Thyroid gland (tissue), 4 donors: Measurements from ENCODE around the gene AQP5. TPM values are rescaled to one million over a fixed set of nuclear protein-coding genes. Genes with fewer than 3 reads are reported as not detected.

Experiments
- DNase-seq, 2 donors: peaks; one replicate each; pipeline ENCODE4 v3.0.0-alpha.2; 2019
- H3K27ac ChIP-seq, 3 donors: fragments of 200-600 bp; sonication (generic); 1 replicate in 2 of 3; 2 replicates in 1 of 3; pipeline ENCODE4 v1.5.1; 2016 to 2019; ENCODE audit warnings: mild to moderate bottlenecking in 1 of 3, moderate library complexity in 1 of 3
- H3K27me3 ChIP-seq: fragments of 200-600 bp; sonication (generic); one replicate; pipeline ENCODE4 v1.5.1; 2019
- H3K36me3 ChIP-seq, 2 donors: fragments of 200-600 bp; sonication (generic); one replicate each; pipeline ENCODE4 v1.5.1; 2016 to 2019
- H3K4me1 ChIP-seq, 2 donors: fragments of 200-600 bp; sonication (generic); one replicate each; pipeline ENCODE4 v1.5.1; 2017 to 2019
- H3K4me3 ChIP-seq, 3 donors: fragments of 200-600 bp; sonication (generic); replicated peaks in 1 of 3; 1 replicate in 2 of 3; 2 replicates in 1 of 3; pipeline ENCODE4 v1.5.1; 2016; ENCODE audit warnings: mild to moderate bottlenecking in 1 of 3
- H3K9me3 ChIP-seq: fragments of 200-600 bp; sonication (generic); one replicate; pipeline ENCODE4 v1.5.1; 2017
- POLR2A ChIP-seq, 2 donors: fragments of 450-650 bp; IDR thresholded peaks; one replicate each; pipeline ENCODE4 v1.6.1; 2017; ENCODE audit warnings: antibody characterized with exemption in 2 of 2, mild to moderate bottlenecking in 2 of 2, moderate library complexity in 1 of 2
- WGBS, 2 donors: methylation state at CpG; one replicate each; pipeline ENCODE4 v1.1.5; 2017; 5-methylcytosine and 5-hydroxymethylcytosine counted together
- intact Hi-C: fragments of 100-400 bp; cut with DNase I; formaldehyde crosslinking; loops from one replicate; pipeline ENCODE4 v1.15.1; 2023
- total RNA-seq, 4 donors: library from RNA; depleted of rRNA; stranded (reverse); fragments of >200 nt; gene quantifications; one replicate each; pipeline ENCODE4 v1.2.3, GENCODE V29; 2016
- TF ChIP-seq, protein P1 (sequence below), 6 experiments: fragments of 200-600 bp in 3 of 6; fragments of 450-650 bp in 3 of 6; sonication (generic) in 3 of 6; IDR thresholded peaks; one replicate each; pipeline ENCODE4 v1.5.1; 2016 to 2019; ENCODE audit warnings: antibody characterized with exemption in 6 of 6, mild to moderate bottlenecking in 2 of 6, inconsistent platforms in 1 of 6, moderate library complexity in 1 of 6

The AQP5 gene
- total RNA-seq, 4 donors from 2014 or later: 1.1 to 3.5 (median 2.0) TPM; not detected in 1

DNA sequence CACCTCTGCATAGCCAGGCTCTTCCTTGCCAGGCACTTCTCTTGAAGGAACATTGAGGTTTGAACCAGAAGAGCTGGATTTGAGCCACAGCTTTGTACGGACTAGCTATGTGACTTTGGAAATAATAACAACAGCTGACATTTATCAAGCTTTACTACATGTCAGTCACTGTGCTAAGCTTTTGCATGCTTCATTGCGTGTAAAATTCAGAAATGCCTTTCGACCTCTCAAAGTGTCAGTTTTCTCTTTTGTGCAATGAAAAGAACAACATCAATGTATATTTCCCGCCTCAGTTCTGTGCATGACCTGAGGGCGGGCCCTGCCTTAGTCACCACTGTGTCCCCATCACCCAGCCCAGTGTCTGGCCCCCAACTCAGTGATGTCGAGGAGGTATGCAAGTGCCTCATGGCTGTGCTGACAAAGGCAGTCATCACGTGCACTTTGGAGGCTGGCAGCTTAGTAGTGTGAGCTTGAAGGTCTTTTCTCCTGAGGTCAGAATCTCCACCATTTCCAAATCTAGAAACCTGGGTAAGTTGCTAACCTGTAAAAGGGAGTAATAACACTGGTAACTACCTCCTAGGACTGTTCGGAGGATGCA, 29.0 kb upstream of the AQP5 start:
- intact Hi-C loops: no loop called here
- 85 to 92% methylated on average over 8 of the region's 8 CpGs for WGBS, 2 donors
- no peaks in the 10 kb centered on the region for H3K9me3 ChIP-seq
- H3K27ac ChIP-seq: no peak overlapping the region
- H3K27me3 ChIP-seq: no peaks in the 10 kb centered on the region
- no peaks in the 10 kb centered on the region for H3K36me3 ChIP-seq
- H3K4me1 ChIP-seq: no peaks in the 10 kb centered on the region
- no peak for DNase-seq
- no peak overlapping the region for H3K4me3 ChIP-seq
- TF ChIP-seq, protein P1, sequence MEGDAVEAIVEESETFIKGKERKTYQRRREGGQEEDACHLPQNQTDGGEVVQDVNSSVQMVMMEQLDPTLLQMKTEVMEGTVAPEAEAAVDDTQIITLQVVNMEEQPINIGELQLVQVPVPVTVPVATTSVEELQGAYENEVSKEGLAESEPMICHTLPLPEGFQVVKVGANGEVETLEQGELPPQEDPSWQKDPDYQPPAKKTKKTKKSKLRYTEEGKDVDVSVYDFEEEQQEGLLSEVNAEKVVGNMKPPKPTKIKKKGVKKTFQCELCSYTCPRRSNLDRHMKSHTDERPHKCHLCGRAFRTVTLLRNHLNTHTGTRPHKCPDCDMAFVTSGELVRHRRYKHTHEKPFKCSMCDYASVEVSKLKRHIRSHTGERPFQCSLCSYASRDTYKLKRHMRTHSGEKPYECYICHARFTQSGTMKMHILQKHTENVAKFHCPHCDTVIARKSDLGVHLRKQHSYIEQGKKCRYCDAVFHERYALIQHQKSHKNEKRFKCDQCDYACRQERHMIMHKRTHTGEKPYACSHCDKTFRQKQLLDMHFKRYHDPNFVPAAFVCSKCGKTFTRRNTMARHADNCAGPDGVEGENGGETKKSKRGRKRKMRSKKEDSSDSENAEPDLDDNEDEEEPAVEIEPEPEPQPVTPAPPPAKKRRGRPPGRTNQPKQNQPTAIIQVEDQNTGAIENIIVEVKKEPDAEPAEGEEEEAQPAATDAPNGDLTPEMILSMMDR (IDR thresholded peaks at IDR 0.05): no peak
- TF ChIP-seq POLR2A (IDR thresholded peaks at IDR 0.05): no peak

DNA sequence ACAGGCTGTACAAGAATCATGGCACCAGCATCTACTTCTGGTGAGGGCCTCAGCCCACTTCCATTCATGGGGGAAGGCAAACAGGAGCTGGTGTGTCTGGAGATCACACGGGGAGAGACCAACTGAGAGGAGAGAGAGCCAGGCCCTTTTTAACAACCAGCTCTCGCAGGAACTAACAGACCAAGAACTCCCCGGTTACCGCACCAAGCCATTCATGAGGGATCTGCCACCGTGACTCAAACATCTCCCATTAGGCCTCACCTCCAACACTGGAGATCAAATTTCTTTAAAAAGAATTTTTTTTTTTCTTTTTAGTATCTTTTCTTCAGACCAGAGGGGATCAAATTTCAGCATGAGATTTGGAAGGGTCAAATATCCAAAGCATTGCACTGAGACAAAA, 27.9 kb upstream of the AQP5 start:
- Histone ChIP-seq H3K4me1 (no peaks in the 10 kb centered on the region), H3K27me3 (no peaks in the 10 kb centered on the region), H3K27ac (no peak overlapping the region), H3K36me3 (no peaks in the 10 kb centered on the region), H3K9me3 (no peaks in the 10 kb centered on the region), H3K4me3 (no peak overlapping the region)
- DNase-seq: no peak
- 79 to 82% methylated on average over 5 of the region's 5 CpGs for WGBS, 2 donors
- no peak for TF ChIP-seq POLR2A (IDR thresholded peaks at IDR 0.05)
- TF ChIP-seq, protein P1 (IDR thresholded peaks at IDR 0.05): no peak
- intact Hi-C loops: no loop called here

DNA sequence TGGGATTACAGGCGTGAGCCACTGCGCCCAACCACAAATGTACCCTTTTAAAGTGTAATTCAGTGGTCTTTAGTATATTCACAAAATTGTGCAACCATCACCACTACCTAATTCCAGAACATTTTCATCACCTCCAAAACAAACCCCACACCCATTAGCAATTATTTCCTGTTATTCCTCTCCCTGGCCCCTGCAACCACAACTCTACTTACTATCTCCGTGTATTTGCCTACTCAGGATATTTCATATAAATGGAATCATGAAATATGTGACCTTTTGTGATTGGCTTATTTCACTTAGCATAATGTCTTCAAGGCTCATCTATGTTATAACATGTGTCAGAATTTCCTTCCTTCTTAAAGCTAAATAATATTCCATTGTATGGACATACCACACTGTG, 27.2 kb upstream of the AQP5 start:
- Histone ChIP-seq H3K4me1 (no peaks in the 10 kb centered on the region), H3K27me3 (no peaks in the 10 kb centered on the region), H3K36me3 (no peaks in the 10 kb centered on the region), H3K4me3 (no peak overlapping the region), H3K27ac (no peak overlapping the region), H3K9me3 (no peaks in the 10 kb centered on the region)
- intact Hi-C loops: no loop called here
- DNase-seq: no peak
- WGBS, 2 donors: 91 to 93% methylated on average over 3 of the region's 3 CpGs
- TF ChIP-seq, protein P1 (IDR thresholded peaks at IDR 0.05): no peak
- TF ChIP-seq POLR2A (IDR thresholded peaks at IDR 0.05): no peak

DNA sequence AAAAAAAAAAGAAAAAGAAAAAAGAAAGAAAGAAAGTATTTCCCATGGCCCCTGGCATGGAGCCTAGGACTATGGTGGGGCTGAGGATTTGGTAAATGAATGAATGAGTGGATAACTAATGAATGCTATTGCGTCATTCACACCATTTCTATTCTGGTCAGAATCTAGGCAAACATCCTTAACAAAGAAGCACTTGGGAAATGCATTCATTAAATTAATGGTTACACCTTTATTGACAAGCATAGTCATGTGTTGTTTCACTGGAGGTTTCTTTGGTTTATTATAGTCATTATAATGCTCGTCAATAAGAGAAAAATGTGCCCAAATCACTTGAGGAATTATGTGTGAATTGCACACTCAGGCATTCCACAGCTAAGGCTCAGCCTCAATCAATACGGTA, 24.7 kb upstream of the AQP5 start:
- Histone ChIP-seq H3K4me1 (no peaks in the 10 kb centered on the region), H3K9me3 (no peaks in the 10 kb centered on the region), H3K27me3 (no peaks in the 10 kb centered on the region), H3K36me3 (no peaks in the 10 kb centered on the region), H3K4me3 (no peak overlapping the region), H3K27ac (no peak overlapping the region)
- intact Hi-C loops: no loop called here
- TF ChIP-seq, protein P1 (IDR thresholded peaks at IDR 0.05): no peak
- no peak for DNase-seq
- WGBS, 2 donors: 95 to 96% methylated on average over 3 of the region's 3 CpGs

DNA sequence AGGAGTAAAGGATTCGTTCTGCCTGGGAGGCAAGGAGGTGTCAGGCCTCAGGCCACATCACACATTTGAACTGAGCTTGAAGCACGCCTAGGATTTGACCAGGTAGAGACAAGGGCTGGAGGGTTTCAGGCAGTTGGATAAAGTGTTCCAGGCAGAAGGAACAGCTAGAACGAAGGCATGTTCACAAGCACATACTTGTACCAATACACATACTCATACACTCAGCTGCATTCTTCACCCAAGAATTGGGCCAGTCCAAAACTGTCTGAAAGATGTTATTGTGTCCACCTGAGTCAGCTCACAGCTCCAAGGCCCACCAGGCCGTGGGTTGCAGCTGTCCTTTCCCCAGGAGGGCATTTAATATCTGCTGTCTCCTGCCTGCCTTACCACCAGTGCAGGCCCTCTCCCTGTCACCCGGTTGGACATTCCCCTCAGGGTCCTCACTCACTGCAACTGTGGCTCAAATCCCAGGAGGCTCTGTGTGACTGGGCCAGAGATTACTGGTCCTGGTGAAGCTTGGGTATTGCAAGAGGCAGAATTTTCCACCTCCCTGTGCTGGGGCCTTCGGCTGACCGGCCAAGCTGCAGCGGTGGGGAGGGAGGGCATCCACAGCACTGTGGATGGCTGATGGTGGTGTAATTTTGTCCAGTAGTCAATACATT, 23.9 kb upstream of the AQP5 start:
- 75 to 91% methylated on average over 8 of the region's 8 CpGs for WGBS, 2 donors
- no peak for TF ChIP-seq POLR2A (IDR thresholded peaks at IDR 0.05)
- TF ChIP-seq, protein P1 (IDR thresholded peaks at IDR 0.05): no peak
- H3K36me3 ChIP-seq: no peaks in the 10 kb centered on the region
- intact Hi-C loops: no loop called here
- no peak overlapping the region for H3K4me3 ChIP-seq
- peaks cover under 1 to 5% of the 10 kb centered on the region in 2 donors for H3K4me1 ChIP-seq
- no peak for DNase-seq
- no peak overlapping the region for H3K27ac ChIP-seq
- H3K27me3 ChIP-seq: no peaks in the 10 kb centered on the region
- H3K9me3 ChIP-seq: no peaks in the 10 kb centered on the region
